Loucy (cell line): Measurements from ENCODE around the gene SENP7.

Experiments used
- CTCF ChIP-seq: fragments of 200-600 bp; sonication (generic); conservative IDR thresholded peaks from 2 replicates; pipeline ENCODE4 v1.5.1; 2014; ENCODE audit warnings: mild to moderate bottlenecking, antibody characterized with exemption, low read length
- EZH2phosphoT487 ChIP-seq: fragments of 200-600 bp; IDR thresholded peaks from 2 replicates; pipeline ENCODE4 v1.6.1; 2018; ENCODE audit warnings: antibody characterized with exemption, mild to moderate bottlenecking, moderate library complexity, borderline replicate concordance

- TF ChIP-seq EZH2phosphoT487 (no peak), CTCF (no peak)
Measured at GRCh38 chr3:101454629-101455028, 58.4 kb downstream of the SENP7 start.
